Measurements from ENCODE around the gene PIWIL4.

DNA sequence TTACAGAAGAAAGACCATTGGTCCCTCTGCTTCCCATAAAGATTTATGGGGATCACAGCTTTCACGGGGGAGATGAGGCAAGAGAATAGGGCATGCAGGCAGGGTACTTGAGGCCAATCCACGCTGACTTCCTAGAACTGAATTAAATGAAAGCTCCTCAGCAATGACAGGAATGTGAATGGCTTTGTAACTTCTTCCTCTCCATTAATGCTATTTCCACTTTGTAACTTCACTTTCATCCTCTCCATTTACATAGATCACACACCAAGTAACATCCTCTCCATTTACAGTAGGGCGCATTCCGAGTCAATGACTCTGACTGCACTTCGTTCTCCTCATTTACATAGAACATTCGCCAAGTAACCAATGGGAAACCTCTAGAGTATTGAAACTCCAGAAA is 89.8 kb downstream of the PIWIL4 start:
- TF ChIP-seq, protein P1, sequence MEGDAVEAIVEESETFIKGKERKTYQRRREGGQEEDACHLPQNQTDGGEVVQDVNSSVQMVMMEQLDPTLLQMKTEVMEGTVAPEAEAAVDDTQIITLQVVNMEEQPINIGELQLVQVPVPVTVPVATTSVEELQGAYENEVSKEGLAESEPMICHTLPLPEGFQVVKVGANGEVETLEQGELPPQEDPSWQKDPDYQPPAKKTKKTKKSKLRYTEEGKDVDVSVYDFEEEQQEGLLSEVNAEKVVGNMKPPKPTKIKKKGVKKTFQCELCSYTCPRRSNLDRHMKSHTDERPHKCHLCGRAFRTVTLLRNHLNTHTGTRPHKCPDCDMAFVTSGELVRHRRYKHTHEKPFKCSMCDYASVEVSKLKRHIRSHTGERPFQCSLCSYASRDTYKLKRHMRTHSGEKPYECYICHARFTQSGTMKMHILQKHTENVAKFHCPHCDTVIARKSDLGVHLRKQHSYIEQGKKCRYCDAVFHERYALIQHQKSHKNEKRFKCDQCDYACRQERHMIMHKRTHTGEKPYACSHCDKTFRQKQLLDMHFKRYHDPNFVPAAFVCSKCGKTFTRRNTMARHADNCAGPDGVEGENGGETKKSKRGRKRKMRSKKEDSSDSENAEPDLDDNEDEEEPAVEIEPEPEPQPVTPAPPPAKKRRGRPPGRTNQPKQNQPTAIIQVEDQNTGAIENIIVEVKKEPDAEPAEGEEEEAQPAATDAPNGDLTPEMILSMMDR (IDR thresholded peaks at IDR 0.05; ENCODE audit: insufficient read depth, low read length, poor library complexity, severe bottlenecking), result no peak
- no peak for TF ChIP-seq EZH2phosphoT487 (conservative IDR thresholded peaks at IDR 0.05; ENCODE audit: low read length)

All from SU-DHL-6 (cell line).